Prostate gland (tissue), 2 donors: Measurements from ENCODE around the gene B4GALT4. TPM values are rescaled to one million over a fixed set of nuclear protein-coding genes. Genes with fewer than 3 reads are reported as not detected.

Experiments used
- DNase-seq: peaks from one replicate; pipeline ENCODE4 v3.0.0-alpha.2; 2019; ENCODE audit warnings: low spot score
- H3K27ac ChIP-seq, 2 donors: fragments of 200-600 bp; sonication (generic); 2 replicates each; pipeline ENCODE4 v1.5.1; 2017 to 2019
- H3K27me3 ChIP-seq: fragments of 200-600 bp; sonication (generic); replicated peaks from 2 replicates; pipeline ENCODE4 v1.5.1; 2019; ENCODE audit not compliant: insufficient read depth
- H3K36me3 ChIP-seq, 2 donors: fragments of 200-600 bp; sonication (generic); 1 replicate in 1 of 2; 2 replicates in 1 of 2; pipeline versions ENCODE4 v1.5.1 to v1.8.1; 2017 to 2019
- H3K4me1 ChIP-seq: fragments of 200-600 bp; sonication (generic); replicated peaks from 2 replicates; pipeline ENCODE4 v1.5.1; 2019
- H3K4me3 ChIP-seq, 2 donors: fragments of 200-600 bp; sonication (generic); 2 replicates each; pipeline ENCODE4 v1.5.1; 2017 to 2019
- H3K9me3 ChIP-seq: fragments of 200-600 bp; sonication (generic); 2 replicates; pipeline ENCODE4 v1.5.1; 2017
- CTCF ChIP-seq, 4 experiments: fragments of 200-600 bp in 2 of 4; fragments of 450-650 bp in 2 of 4; sonication (generic) in 2 of 4; IDR thresholded peaks; 1 replicate in 3 of 4; 2 replicates in 1 of 4; pipeline ENCODE4 v1.5.1; 2016 to 2019; ENCODE audit warnings: antibody characterized with exemption in 4 of 4, mild to moderate bottlenecking in 2 of 4, moderate library complexity in 2 of 4
- POLR2A ChIP-seq: fragments of 450-650 bp; IDR thresholded peaks from one replicate; pipeline ENCODE4 v1.6.1; 2016; ENCODE audit warnings: antibody characterized with exemption, mild to moderate bottlenecking
- POLR2AphosphoS5 ChIP-seq: sonication (generic); formaldehyde crosslinking; IDR thresholded peaks from one replicate; pipeline ENCODE4 v1.6.1; 2017; ENCODE audit warnings: antibody characterized with exemption
- WGBS: methylation state at CpG from one replicate; pipeline ENCODE4 v1.1.5; 2018; 5-methylcytosine and 5-hydroxymethylcytosine counted together
- intact Hi-C: fragments of 100-400 bp; cut with DNase I; formaldehyde crosslinking; loops from one replicate; pipeline ENCODE4 v1.14.2; 2022
- total RNA-seq, 2 donors: library from RNA; depleted of rRNA; stranded (reverse); fragments of >200 nt; gene quantifications; one replicate each; pipeline ENCODE4 v1.1.0, GENCODE V29; 2016

The B4GALT4 gene
- total RNA-seq, 2 donors from 2014 or later = 12.8 to 19.0 TPM

- Histone ChIP-seq H3K27ac (peak overlapping the region; percentile 86 to 91), H3K4me1 (no peaks in the 10 kb centered on the region), H3K4me3 (peak overlapping the region; percentile 61 to 81), H3K27me3 (no peaks in the 10 kb centered on the region), H3K9me3 (no peaks in the 10 kb centered on the region), H3K36me3 (no peaks in the 10 kb centered on the region)
- intact Hi-C loops = no loop called here
- peak; percentile 10 for DNase-seq
- 3% methylated on average over 14 of the region's 16 CpGs for WGBS
- TF ChIP-seq POLR2AphosphoS5 = no peak
- no peak for TF ChIP-seq POLR2A
- no peak for TF ChIP-seq CTCF (IDR thresholded peaks at IDR 0.05)
Measured at GRCh38 chr3:119240101-119240590, 532 bp downstream of the B4GALT4 start.

- peak overlapping the region in 1 of 2 donors; percentile 61 for H3K4me3 ChIP-seq
- 30% methylated on average over 5 of the region's 5 CpGs for WGBS
Measured at GRCh38 chr3:119239206-119239820, 1.4 kb downstream of the B4GALT4 start.

GRCh38 chr3:119238363-119238762 lies 2.3 kb downstream of the B4GALT4 start:
- no peak for TF ChIP-seq POLR2AphosphoS5
- TF ChIP-seq POLR2A = no peak
- TF ChIP-seq CTCF (IDR thresholded peaks at IDR 0.05) = no peak
- no peaks in the 10 kb centered on the region for H3K27me3 ChIP-seq
- H3K4me1 ChIP-seq = no peaks in the 10 kb centered on the region
- intact Hi-C loops = no loop called here
- 84% methylated on average over 4 of the region's 4 CpGs for WGBS
- H3K36me3 ChIP-seq = no peaks in the 10 kb centered on the region
- H3K27ac ChIP-seq = no peak overlapping the region
- no peak overlapping the region for H3K4me3 ChIP-seq
- no peaks in the 10 kb centered on the region for H3K9me3 ChIP-seq
- DNase-seq = no peak

More at GRCh38 chr3:119239206-119239820, 1.4 kb downstream of the B4GALT4 start:
- Histone ChIP-seq H3K27me3 (no peaks in the 10 kb centered on the region), H3K4me1 (no peaks in the 10 kb centered on the region), H3K27ac (no peak overlapping the region), H3K36me3 (no peaks in the 10 kb centered on the region), H3K9me3 (no peaks in the 10 kb centered on the region)
- TF ChIP-seq POLR2AphosphoS5 = no peak
- intact Hi-C loops = no loop called here
- DNase-seq = no peak

GRCh38 chr3:119237299-119237698 lies 3.4 kb downstream of the B4GALT4 start:
- H3K27me3 ChIP-seq = no peaks in the 10 kb centered on the region
- no peaks in the 10 kb centered on the region for H3K4me1 ChIP-seq
- intact Hi-C loops = no loop called here
- H3K9me3 ChIP-seq = no peaks in the 10 kb centered on the region
- H3K4me3 ChIP-seq = no peak overlapping the region
- DNase-seq = no peak
- no peaks in the 10 kb centered on the region for H3K36me3 ChIP-seq
- H3K27ac ChIP-seq = no peak overlapping the region
- TF ChIP-seq CTCF (IDR thresholded peaks at IDR 0.05) (no peak), POLR2AphosphoS5 (no peak)

- Histone ChIP-seq H3K9me3 (no peaks in the 10 kb centered on the region), H3K36me3 (no peaks in the 10 kb centered on the region), H3K4me1 (no peaks in the 10 kb centered on the region), H3K4me3 (no peak overlapping the region), H3K27me3 (no peaks in the 10 kb centered on the region), H3K27ac (no peak overlapping the region)
- TF ChIP-seq POLR2AphosphoS5 (no peak), POLR2A (no peak), CTCF (IDR thresholded peaks at IDR 0.05) (no peak)
- intact Hi-C loops = no loop called here
- no peak for DNase-seq
- WGBS = 94% methylated on average over 7 of the region's 7 CpGs
Measured at GRCh38 chr3:119236756-119237155, 3.9 kb downstream of the B4GALT4 start.
